SK-N-SH (cell line): ENCODE measurements around the gene ITFG1. TPM values are rescaled to one million over a fixed set of nuclear protein-coding genes. Genes with fewer than 3 reads are reported as not detected.
A peak's percentile ranks its signal among the peaks of the same experiment; 100 is the strongest.

Experiments
- CTCF ChIA-PET: fragments of 300-600, 350-600 bp; formaldehyde crosslinking; extraction: SDS; loops from one replicate; lab custom pipeline; 2021; lab: Yijun Ruan, JAX
- POLR2A ChIA-PET: fragments of 350-600 bp; sonication (Branson Sonifier 250); formaldehyde crosslinking; extraction: SDS; loops from one replicate; lab custom pipeline; 2020; ENCODE audit warnings: antibody characterized with exemption, inconsistent platforms; lab: Yijun Ruan, JAX
- DNase-seq: peaks from one replicate; pipeline ENCODE4 v3.0.0; 2012
- H2AFZ ChIP-seq: fragments of 200-600 bp; sonication (generic); 2 replicates; pipeline ENCODE4 v1.8.1; 2016; ENCODE audit warnings: antibody characterized with exemption, mild to moderate bottlenecking, low read depth
- H3F3A ChIP-seq: fragments of 200-600 bp; sonication (generic); replicated peaks from 2 replicates; pipeline ENCODE3; 2016; ENCODE audit warnings: antibody characterized with exemption, mild to moderate bottlenecking; ENCODE audit not compliant: insufficient read depth
- H3K27ac ChIP-seq, 2 experiments: fragments of 200-500 bp in 1 of 2; fragments of 200-600 bp in 1 of 2; sonication (Bioruptor generic) in 1 of 2; sonication (generic), shearing (Covaris generic) in 1 of 2; 2 replicates each; pipeline versions ENCODE4 v1.5.1 to v1.6.1; 2014 to 2016; ENCODE audit warnings: low read depth in 2 of 2, inconsistent platforms in 1 of 2, low read length in 1 of 2, mild to moderate bottlenecking in 1 of 2, mixed read lengths in 1 of 2
- H3K27me3 ChIP-seq: fragments of 200-600 bp; sonication (generic), shearing (Covaris generic); 2 replicates; pipeline ENCODE4 v1.6.1; 2016; ENCODE audit warnings: mixed run types; ENCODE audit not compliant: insufficient read depth
- H3K36me3 ChIP-seq, 2 experiments: fragments of 200-500 bp in 1 of 2; fragments of 200-600 bp in 1 of 2; sonication (Bioruptor generic) in 1 of 2; sonication (generic) in 1 of 2; replicated peaks in 1 of 2; 2 replicates each; pipeline versions ENCODE3 to v1.5.1; 2014 to 2016; ENCODE audit warnings: low read length in 1 of 2, mild to moderate bottlenecking in 1 of 2; ENCODE audit not compliant: insufficient read depth in 2 of 2, control insufficient read depth in 1 of 2
- H3K4me1 ChIP-seq, 2 experiments: fragments of 200-500 bp in 1 of 2; fragments of 200-600 bp in 1 of 2; sonication (Bioruptor generic) in 1 of 2; sonication (generic), shearing (Covaris generic) in 1 of 2; 2 replicates each; pipeline versions ENCODE4 v1.5.1 to v1.6.1; 2014 to 2016; ENCODE audit warnings: low read depth in 1 of 2, low read length in 1 of 2, mixed run types in 1 of 2; ENCODE audit not compliant: insufficient read depth in 2 of 2, control insufficient read depth in 1 of 2
- H3K4me2 ChIP-seq: fragments of 200-600 bp; sonication (generic), shearing (Covaris generic); 2 replicates; pipeline ENCODE4 v1.6.1; 2017; ENCODE audit warnings: mixed run types
- H3K4me3 ChIP-seq, 2 experiments: fragments of 200-500 bp in 1 of 2; fragments of 200-600 bp in 1 of 2; sonication (Bioruptor generic) in 1 of 2; sonication (generic), shearing (Covaris generic) in 1 of 2; 2 replicates each; pipeline versions ENCODE4 v1.5.1 to v1.8.1; 2014 to 2016; ENCODE audit warnings: low read depth in 2 of 2, inconsistent platforms in 1 of 2, low read length in 1 of 2, mild to moderate bottlenecking in 1 of 2, mixed read lengths in 1 of 2, moderate library complexity in 1 of 2
- H3K79me2 ChIP-seq: fragments of 200-600 bp; sonication (generic); 2 replicates; pipeline ENCODE4 v1.8.1; 2017; ENCODE audit warnings: mild to moderate bottlenecking; ENCODE audit not compliant: insufficient read depth
- H3K9ac ChIP-seq: fragments of 200-600 bp; sonication (generic); 2 replicates; pipeline ENCODE4 v1.6.1; 2017; ENCODE audit warnings: mixed run types
- H3K9me2 ChIP-seq: fragments of 200-600 bp; sonication (generic); 2 replicates; pipeline ENCODE4 v1.6.1; 2017; ENCODE audit warnings: mixed run types
- H3K9me3 ChIP-seq: fragments of 200-600 bp; sonication (generic); 2 replicates; pipeline ENCODE4 v1.6.1; 2017; ENCODE audit warnings: mixed run types, mild to moderate bottlenecking, moderate library complexity
- H4K20me1 ChIP-seq: fragments of 200-600 bp; sonication (generic); 2 replicates; pipeline ENCODE4 v1.6.1; 2017; ENCODE audit warnings: mild to moderate bottlenecking, mixed run types; ENCODE audit not compliant: insufficient read depth
- CTCF ChIP-seq: fragments of 200-600 bp; sonication (generic); IDR thresholded peaks from 2 replicates; pipeline ENCODE4 v1.6.1; 2017; ENCODE audit warnings: antibody characterized with exemption, mild to moderate bottlenecking, moderate library complexity
- ELF1 ChIP-seq: IDR thresholded peaks from 2 replicates; pipeline ENCODE4 v1.4.0; 2012
- EP300 ChIP-seq, 2 experiments: IDR thresholded peaks; 2 replicates each; pipeline versions ENCODE4 v1.4.0 to v1.6.1; 2012; ENCODE audit warnings: borderline replicate concordance in 1 of 2, low read depth in 1 of 2, low read length in 1 of 2
- FOXJ3 ChIP-seq: sonication (generic); formaldehyde crosslinking; IDR thresholded peaks from 2 replicates; pipeline ENCODE4 v1.5.1; 2020; ENCODE audit warnings: mild to moderate bottlenecking, missing genetic modification reagents
- GATA2 ChIP-seq: sonication (generic); formaldehyde crosslinking; IDR thresholded peaks from 2 replicates; pipeline ENCODE4 v1.5.0; 2020; ENCODE audit warnings: mild to moderate bottlenecking, missing genetic modification reagents
- JUND ChIP-seq: IDR thresholded peaks from 2 replicates; pipeline ENCODE4 v1.4.0; 2012
- MEF2A ChIP-seq: IDR thresholded peaks from 2 replicates; pipeline ENCODE4 v1.4.0; 2012; ENCODE audit warnings: low read depth, borderline replicate concordance
- NRF1 ChIP-seq: IDR thresholded peaks from 2 replicates; pipeline ENCODE4 v1.6.1; 2012; ENCODE audit warnings: low read depth, mild to moderate bottlenecking, low read length
- RAD21 ChIP-seq: IDR thresholded peaks from 2 replicates; pipeline ENCODE4 v1.6.1; 2012; ENCODE audit warnings: mild to moderate bottlenecking, low read length
- RCOR1 ChIP-seq: fragments of 150-350 bp; IDR thresholded peaks from 2 replicates; pipeline ENCODE4 v1.6.1; 2017; ENCODE audit warnings: antibody characterized with exemption, low read length
- SIN3A ChIP-seq: IDR thresholded peaks from 2 replicates; pipeline ENCODE4 v1.6.1; 2012; ENCODE audit warnings: low read depth, mild to moderate bottlenecking, low read length, moderate library complexity, borderline replicate concordance
- TAF1 ChIP-seq: IDR thresholded peaks from 2 replicates; pipeline ENCODE4 v1.6.1; 2012; ENCODE audit warnings: low read depth, mild to moderate bottlenecking, low read length, moderate library complexity, borderline replicate concordance
- TCF12 ChIP-seq: IDR thresholded peaks from 2 replicates; pipeline ENCODE4 v1.4.0; 2012
- TEAD4 ChIP-seq: IDR thresholded peaks from 2 replicates; pipeline ENCODE4 v1.4.0; 2012; ENCODE audit warnings: mild to moderate bottlenecking, borderline replicate concordance; ENCODE audit not compliant: insufficient read depth
- WGBS: methylation state at CpG from one replicate; pipeline ENCODE4 v1.1.6; 2017; ENCODE audit warnings: low lambda C conversion rate; 5-methylcytosine and 5-hydroxymethylcytosine counted together
- polyA plus RNA-seq, 3 experiments: library from polyadenylated mRNA; depleted of rRNA; stranded (reverse); fragments of >200 nt; gene quantifications; 2 replicates each; pipeline ENCODE4 v1.2.3, GENCODE V29; 2012
- TF ChIP-seq, protein P1 (sequence below): fragments of 150-350 bp; IDR thresholded peaks from 2 replicates; pipeline ENCODE4 v1.6.1; 2016; ENCODE audit warnings: mild to moderate bottlenecking, low read depth, low read length
- TF ChIP-seq, protein P2 (sequence below): IDR thresholded peaks from 2 replicates; pipeline ENCODE4; 2012

The ITFG1 gene
- polyA plus RNA-seq, 1 of the 3 experiments (the other 2 are of a cell fraction), result 48.6 TPM

DNA sequence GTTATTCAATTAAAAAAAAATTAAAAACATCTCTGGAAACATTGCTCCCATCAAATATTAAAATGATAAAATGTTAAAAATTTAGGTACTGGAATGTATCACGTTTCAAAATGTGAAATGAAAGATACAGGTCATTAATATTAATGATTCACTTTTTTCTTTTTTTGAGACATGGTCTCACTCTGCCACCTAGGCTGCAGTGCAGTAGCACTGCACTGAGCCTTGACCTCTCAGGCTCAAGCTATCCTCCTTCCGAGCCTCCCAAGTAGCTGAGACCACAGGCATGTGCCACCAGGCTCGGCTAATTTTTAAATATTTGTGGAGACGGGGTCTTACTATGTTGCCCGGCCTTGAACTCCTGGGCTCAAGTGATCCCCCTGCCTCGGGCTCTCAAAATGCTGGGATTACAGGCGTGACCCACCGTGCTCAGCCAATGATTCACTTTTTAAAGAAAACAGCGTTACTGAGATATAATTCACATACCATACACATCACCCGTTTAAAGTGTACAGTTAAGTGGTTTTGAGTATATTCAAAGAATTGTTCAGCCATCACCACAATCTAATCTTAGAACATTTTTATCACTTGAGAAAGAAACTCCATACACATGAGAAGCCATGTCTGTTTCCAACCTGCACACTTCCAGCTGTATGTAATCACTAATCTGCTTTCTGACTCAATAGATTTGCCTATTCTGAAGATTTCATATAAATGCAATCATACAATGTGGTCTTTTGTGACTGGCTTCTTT lies 298.0 kb downstream of the ITFG1 start:
- no peak overlapping the region for H3K4me3 ChIP-seq
- no peaks in the 10 kb centered on the region for H3K4me1 ChIP-seq
- H3K9me3 ChIP-seq, result no peaks in the 10 kb centered on the region
- ChIA-PET POLR2A (no interaction called here), CTCF (interaction anchor here (0.6 to 2.7 kb wide), 3 partner anchors 19 to 281 kb away, joined by 3 to 16 read pairs (median 14); partner anchors contain the start of gene NETO2)
- 94% methylated on average over 10 of the region's 10 CpGs for WGBS
- H3K9ac ChIP-seq, result no peak overlapping the region
- H3F3A ChIP-seq, result no peaks in the 10 kb centered on the region
- no peaks in the 10 kb centered on the region for H3K9me2 ChIP-seq
- peaks cover 6 to 10% of the 10 kb centered on the region in 2 experiments for H3K36me3 ChIP-seq
- no peak overlapping the region for H2AFZ ChIP-seq
- H4K20me1 ChIP-seq, result no peaks in the 10 kb centered on the region
- no peaks in the 10 kb centered on the region for H3K79me2 ChIP-seq
- H3K4me2 ChIP-seq, result no peak overlapping the region
- H3K27ac ChIP-seq, result no peak overlapping the region
- DNase-seq, result no peak
- H3K27me3 ChIP-seq, result no peaks in the 10 kb centered on the region
- TF ChIP-seq MEF2A, result no peak
- no peak for TF ChIP-seq TAF1
- no peak for TF ChIP-seq NRF1
- TF ChIP-seq CTCF, result 0 out of 2 replicates have a peak, but pooled peaks have one; percentile 11
- no peak for TF ChIP-seq JUND
- TF ChIP-seq, protein P1, sequence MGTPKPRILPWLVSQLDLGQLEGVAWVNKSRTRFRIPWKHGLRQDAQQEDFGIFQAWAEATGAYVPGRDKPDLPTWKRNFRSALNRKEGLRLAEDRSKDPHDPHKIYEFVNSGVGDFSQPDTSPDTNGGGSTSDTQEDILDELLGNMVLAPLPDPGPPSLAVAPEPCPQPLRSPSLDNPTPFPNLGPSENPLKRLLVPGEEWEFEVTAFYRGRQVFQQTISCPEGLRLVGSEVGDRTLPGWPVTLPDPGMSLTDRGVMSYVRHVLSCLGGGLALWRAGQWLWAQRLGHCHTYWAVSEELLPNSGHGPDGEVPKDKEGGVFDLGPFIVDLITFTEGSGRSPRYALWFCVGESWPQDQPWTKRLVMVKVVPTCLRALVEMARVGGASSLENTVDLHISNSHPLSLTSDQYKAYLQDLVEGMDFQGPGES, result no peak
- no peak for TF ChIP-seq FOXJ3 (CRISPR knock-in tag)
- TF ChIP-seq TEAD4, result no peak
- no peak for TF ChIP-seq TCF12
- no peak for TF ChIP-seq GATA2 (CRISPR knock-in tag)
- no peak for TF ChIP-seq ELF1
- no peak for TF ChIP-seq SIN3A
- no peak for TF ChIP-seq RCOR1
- TF ChIP-seq RAD21, result peak; percentile 35; the same call in 1 of the 2 replicates
- no peak for TF ChIP-seq EP300 (IDR thresholded peaks at IDR 0.05; ENCODE audit: borderline replicate concordance in 1 of 2, low read depth in 1 of 2, low read length in 1 of 2)
- TF ChIP-seq, protein P2, sequence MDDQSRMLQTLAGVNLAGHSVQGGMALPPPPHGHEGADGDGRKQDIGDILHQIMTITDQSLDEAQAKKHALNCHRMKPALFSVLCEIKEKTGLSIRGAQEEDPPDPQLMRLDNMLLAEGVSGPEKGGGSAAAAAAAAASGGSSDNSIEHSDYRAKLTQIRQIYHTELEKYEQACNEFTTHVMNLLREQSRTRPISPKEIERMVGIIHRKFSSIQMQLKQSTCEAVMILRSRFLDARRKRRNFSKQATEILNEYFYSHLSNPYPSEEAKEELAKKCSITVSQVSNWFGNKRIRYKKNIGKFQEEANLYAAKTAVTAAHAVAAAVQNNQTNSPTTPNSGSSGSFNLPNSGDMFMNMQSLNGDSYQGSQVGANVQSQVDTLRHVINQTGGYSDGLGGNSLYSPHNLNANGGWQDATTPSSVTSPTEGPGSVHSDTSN, result no peak
